HG03025 (cell line): ENCODE measurements around the gene APOA1.
"Not testable (repeated sequence)": the region's sequence is repeated elsewhere in the genome, so short reads cannot be mapped to it uniquely, and the experiment has no call there.

Source experiments
- ATAC-seq: cut with Tn5 transposase; IDR thresholded peaks from one replicate; pipeline ENCODE4 v1.9.1; 2021; ENCODE audit warnings: mild to moderate bottlenecking, moderate library complexity; ENCODE audit not compliant: unreplicated experiment, low FRiP score

Gene APOA1

GRCh38 chr11:116821050-116821918 lies 16.1 kb downstream of the APOA1 start:
- ATAC-seq = no peak

DNA sequence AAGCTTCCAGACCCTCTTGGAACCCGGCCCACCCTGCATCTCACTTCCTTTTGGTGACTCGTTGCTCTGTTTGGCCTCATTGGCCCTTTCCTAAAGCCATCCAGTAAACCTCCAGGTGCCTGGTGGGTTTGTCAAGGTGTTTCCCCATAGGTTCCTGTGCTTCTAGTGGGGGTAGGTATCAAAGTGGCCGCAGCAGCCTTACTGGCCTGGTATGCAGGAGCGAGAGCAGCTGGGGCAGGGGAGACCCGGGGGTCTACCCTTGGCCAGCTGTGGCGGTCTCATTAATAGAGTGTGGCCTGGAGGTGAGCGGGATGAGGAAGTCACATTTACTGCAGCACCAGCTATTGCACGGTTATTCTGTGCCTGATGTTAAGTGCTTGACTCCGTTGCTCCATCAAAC lies 18.4 kb downstream of the APOA1 start:
- ATAC-seq = no peak

DNA sequence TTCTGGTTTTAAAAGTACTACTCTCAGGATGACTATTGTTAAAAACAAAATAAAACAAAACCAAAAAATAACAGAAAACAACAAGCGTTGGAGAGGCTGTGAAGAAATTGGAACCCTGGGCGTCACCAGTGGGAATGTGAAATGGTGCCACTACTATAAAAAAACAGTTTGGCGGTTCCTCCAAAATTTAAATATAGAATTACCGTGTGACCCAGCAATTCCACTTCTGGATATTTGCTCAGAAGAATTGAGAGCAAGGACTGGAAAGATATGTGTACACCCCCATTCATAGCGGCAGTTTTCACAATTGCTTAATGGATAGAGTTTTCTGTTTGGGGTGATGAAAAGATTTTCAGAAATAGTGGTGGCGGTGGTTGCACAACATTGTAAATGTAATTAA lies 22.9 kb downstream of the APOA1 start:
- ATAC-seq = no peak

GRCh38 chr11:116813781-116814471 lies 23.5 kb downstream of the APOA1 start:
- no peak for ATAC-seq

GRCh38 chr11:116813170-116813569 lies 24.3 kb downstream of the APOA1 start:
- ATAC-seq = no peak

DNA sequence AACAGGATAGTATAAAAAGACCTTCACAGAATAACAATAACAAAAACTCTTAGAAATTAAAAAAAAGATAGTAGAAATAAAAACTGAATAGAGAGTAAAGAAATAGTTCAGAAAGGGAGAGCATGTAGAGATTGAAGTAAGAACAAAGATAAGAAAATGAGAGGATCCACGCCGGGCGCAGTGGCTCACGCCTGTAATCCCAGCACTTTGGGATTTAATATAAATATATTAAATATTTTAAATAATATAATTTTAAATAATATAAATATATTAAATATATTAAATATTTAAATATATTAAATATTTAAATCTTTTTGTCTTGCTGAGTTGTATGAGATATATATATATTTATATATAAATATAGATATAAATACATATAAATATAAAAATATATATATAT lies 25.3 kb downstream of the APOA1 start:
- ATAC-seq = no peak

DNA sequence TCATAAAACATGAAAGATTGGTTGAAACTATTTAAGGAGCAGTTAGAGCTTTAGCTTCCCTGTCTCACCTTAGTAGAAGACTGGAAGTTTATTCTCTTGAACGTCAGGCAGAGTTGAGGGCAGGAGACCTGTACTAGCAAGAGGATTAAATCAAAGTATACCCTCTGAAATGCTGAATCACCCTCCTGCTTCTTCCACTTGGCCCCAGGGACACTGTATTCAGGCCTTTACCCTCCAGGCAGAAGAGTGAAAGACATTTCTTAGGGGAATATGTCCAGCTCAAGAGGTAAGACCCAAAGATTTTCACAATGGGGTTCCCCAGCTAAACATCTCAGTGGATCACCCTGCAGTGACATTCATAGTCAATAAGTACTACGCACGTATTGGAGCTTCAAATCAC lies 26.2 kb downstream of the APOA1 start:
- no peak for ATAC-seq

DNA sequence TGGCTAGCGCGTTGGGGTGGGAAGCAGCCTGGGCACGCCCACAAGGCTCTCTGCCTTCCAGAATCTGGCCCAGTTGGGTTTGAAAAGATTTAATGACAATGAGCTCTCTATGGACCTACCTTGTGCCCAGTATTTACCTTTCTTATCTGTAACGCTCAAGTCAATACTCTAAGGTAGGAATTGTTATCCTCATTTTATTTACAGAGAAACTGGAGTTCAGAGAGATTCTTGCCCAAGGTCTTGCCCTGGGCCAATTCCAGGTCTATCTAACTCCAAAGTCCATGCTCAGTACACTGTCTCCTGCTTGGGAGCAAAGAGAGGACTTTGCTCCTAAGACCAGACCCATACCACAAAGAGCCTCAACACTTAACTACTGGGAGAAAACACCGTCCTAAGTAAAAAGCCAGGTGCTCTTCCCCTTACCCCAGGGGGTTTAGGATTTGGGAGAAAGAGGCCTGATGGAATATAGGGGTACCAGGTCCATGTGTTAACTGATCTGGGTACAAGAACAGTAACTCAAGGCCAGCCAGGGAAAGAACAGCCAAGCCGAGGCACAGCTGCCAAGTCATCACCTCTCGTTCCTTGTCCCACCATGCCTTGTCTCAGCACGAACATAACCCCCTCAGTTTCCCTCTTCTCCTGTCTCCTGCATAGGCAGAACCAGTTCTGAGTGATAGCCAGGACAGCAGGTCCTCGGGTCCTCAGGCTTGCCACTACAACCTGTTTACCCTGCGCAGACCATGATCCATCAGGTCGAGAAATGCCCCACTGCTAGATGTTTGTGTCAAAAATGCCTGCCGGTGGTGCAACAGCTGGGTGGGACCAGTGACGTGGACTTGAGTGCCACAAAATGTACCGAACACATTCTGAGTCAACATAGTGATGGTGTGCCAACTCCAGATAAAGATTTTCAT lies 28.9 kb downstream of the APOA1 start:
- ATAC-seq = no peak

GRCh38 chr11:116807601-116808261 lies 29.7 kb downstream of the APOA1 start:
- no peak for ATAC-seq

- ATAC-seq = no peak
These were observed 33.4 kb downstream of the APOA1 start for GRCh38 chr11:116804001-116804400.

- not testable (repeated sequence) for ATAC-seq
These were observed 35.8 kb downstream of the APOA1 start for GRCh38 chr11:116801662-116802061.

- no peak for ATAC-seq
These were observed 36.8 kb downstream of the APOA1 start for GRCh38 chr11:116800610-116801009.

DNA sequence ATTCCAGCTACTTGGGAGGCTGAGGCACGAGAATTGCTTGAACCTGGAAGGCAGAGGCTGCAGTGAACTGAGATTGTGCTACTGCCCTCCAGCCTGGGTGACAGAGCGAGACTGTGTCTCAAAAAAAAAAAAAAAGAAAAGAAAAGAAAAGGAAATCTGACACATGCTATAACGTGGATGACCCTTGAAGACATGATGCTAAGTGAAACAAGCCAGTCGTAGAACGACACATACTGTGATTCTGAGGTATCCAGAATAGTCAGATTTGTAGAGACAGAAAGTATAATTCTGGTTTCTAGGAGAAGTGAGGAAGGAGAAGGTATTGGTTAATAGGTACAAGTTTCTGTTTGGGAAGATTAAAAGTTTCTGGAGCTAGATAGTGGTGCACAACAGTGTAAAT lies 39.1 kb downstream of the APOA1 start:
- ATAC-seq = no peak

GRCh38 chr11:116797816-116798215 lies 39.6 kb downstream of the APOA1 start:
- no peak for ATAC-seq

DNA sequence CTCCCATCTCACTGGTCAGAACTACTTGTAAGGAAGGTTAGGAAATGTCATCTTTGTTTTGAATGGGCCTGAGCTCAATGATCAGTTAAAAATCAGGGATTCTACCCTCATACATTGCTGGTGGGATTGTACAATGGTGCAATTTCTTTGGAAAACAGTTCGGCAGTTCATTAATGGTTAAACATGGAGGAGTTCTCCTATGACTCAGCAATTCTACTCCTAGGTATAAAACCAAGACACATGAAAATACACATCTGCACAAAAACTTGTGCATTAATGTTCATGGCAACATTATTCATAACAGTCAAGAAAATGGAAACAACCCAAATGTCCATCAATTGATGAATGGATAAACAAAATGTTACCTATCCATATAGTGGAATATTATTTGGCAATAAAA lies 40.9 kb downstream of the APOA1 start:
- ATAC-seq = no peak

GRCh38 chr11:116794851-116795250 lies 42.6 kb downstream of the APOA1 start:
- no peak for ATAC-seq

DNA sequence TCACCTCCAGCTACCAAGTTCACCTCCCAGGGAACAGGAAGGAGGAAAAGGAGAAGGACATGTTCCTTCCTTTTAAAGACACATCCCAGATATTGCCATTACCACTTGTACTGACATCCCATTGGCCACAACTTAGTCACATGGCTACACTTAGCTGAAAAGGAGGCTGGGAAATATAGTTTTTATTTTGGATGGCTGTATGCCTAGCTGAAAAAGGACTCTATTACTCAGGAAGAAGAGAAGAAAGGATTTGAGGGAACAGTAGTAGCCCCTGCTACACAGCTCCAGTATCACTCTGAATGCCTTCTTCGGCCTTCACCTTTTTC lies 43.7 kb downstream of the APOA1 start:
- ATAC-seq = no peak

DNA sequence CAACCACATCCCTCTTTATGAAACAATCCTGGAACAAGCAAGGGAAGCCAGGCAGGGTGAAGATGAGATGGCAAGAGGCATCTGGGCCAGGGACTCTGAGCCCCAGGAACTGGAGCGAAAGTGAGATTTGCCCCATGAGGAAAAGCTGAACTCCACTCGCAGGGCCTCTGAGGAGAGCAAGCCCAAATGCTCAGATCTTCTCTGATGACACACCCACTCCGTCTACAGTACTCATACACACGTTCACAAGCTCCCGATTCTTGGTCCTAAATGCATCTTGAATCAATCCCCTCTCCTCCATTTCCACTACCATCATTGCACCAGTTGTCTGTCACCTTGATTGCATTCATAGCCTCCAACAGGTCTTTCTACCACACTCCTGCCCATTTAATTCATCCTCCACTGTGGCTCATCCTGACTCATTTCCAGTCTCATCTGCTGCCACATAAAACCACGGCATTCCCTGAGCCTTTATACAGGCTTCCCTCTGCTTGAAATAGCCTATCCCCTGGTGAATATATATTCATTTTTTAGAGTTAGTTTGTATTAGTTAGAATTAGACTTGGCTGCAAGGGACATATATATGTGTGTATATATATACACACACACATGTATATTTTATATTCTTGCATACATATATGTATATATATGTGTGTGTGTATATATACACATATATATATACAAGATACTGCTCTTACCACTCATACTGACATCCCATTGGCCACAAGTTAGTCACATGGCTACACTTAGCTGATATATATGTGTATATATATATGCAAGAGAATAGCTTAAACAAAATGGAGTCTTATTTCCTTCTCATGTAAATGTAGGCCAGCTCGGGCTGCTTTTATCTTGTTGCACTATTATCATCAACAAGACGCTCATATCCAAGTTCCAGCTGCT lies 44.3 kb downstream of the APOA1 start:
- no peak for ATAC-seq

DNA sequence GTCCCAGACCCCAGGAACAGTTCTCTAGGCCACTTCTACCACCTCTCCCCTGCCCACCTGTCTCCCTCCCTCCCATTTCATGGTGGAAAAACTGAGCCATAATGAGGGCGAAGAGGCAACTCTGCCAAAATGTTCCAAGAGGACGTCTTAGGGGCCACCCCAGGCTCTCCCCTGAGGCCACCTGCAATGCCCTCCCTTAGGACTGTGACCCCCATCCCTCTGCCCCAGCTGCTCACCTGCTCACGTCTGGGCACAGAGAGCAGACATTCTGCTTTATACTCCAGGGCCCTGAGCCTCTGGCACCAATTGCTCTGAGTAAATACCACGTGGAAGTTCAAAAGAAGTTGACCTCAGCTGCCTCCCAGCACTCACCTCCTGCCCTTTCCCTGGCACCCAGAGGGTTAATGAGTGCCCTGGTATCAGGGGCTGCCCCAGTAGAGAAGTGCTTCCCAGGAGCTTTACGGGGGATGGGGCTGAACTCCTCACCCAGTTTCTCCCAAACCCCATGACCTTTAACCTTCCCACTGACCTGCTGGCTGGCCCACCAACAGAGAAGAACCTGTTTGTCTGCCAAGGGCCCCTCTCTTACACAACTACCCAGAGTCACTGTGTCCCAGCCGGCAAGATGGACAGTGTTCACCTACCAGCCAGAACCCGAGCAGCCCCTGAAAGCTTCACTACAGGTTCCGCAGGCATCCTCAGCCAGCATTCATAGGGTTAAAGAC lies 45.1 kb downstream of the APOA1 start:
- ATAC-seq = no peak
